Effector memory CD4-positive, alpha-beta T cell (primary cell): ENCODE results near the gene NAA50.

Experiments
- DNase-seq, 3 donors: peaks; one replicate each; pipeline ENCODE4 v3.0.0-alpha.2; 2020
- H3K27ac ChIP-seq: 2 replicates; pipeline ENCODE4 v1.7.0; 2013; ENCODE audit warnings: mild to moderate bottlenecking, low read length, moderate library complexity; ENCODE audit not compliant: insufficient read depth, poor library complexity, severe bottlenecking
- H3K27me3 ChIP-seq: replicated peaks from 2 replicates; pipeline ENCODE4 v1.7.0; 2013; ENCODE audit warnings: mild to moderate bottlenecking, low read length; ENCODE audit not compliant: insufficient read depth, control insufficient read depth, poor library complexity, severe bottlenecking
- H3K36me3 ChIP-seq: 2 replicates; pipeline ENCODE4 v1.7.0; 2013; ENCODE audit warnings: mild to moderate bottlenecking, low read length, moderate library complexity; ENCODE audit not compliant: control insufficient read depth, insufficient read depth
- H3K4me1 ChIP-seq: 2 replicates; pipeline ENCODE4 v1.7.0; 2013; ENCODE audit warnings: low read length, mild to moderate bottlenecking; ENCODE audit not compliant: control insufficient read depth, insufficient read depth, poor library complexity, severe bottlenecking
- H3K4me3 ChIP-seq: 2 replicates; pipeline ENCODE4 v1.7.0; 2013; ENCODE audit warnings: low read length, low read depth, mild to moderate bottlenecking; ENCODE audit not compliant: insufficient read depth, poor library complexity, severe bottlenecking
- H3K9me3 ChIP-seq: 2 replicates; pipeline ENCODE4 v1.7.0; 2013; ENCODE audit warnings: mild to moderate bottlenecking, low read length, moderate library complexity; ENCODE audit not compliant: control insufficient read depth

NAA50 gene

DNA sequence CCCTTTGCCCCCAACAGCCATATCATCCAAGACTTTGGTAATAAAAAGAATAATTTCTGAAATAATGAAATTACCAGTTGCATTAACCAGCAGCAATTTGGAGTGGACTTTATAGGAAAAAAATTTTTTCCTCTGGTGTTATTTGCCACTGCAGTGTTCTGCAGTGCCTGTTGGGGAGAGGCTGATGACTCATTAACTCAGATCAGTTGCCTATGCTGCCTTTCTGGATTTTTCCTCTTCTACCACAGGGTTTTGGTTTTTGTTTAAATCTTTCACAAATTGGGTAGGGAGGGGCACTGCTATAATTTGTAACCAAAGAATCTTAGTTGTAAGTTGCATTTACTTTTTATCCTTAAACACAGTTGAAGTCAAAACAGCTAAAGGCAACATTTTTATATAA is 23.5 kb upstream of the NAA50 start:
- no peaks in the 10 kb centered on the region for H3K36me3 ChIP-seq
- no peak overlapping the region for H3K4me3 ChIP-seq
- H3K27ac ChIP-seq = no peak overlapping the region
- no peaks in the 10 kb centered on the region for H3K27me3 ChIP-seq
- H3K4me1 ChIP-seq = no peaks in the 10 kb centered on the region
- no peak for DNase-seq
- no peaks in the 10 kb centered on the region for H3K9me3 ChIP-seq

DNA sequence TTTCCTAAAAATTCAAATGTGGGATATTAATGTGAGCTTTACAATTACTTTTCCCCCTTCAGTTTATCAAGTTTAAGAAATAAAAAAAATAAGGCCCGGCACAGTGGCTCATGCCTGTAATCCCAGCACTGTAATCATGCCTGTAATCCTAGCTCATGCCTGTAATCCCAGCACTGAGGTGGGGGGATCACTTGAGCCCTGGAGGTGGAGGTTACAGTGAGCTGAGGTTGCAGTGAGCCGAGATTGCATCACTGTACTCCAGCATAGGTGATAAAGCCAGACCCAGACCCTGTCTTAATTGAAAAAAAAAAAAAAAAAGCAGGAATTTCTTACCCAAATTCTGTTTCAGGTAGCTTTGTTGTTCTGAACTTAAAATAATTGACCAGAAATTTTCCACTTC is 18.6 kb upstream of the NAA50 start:
- no peaks in the 10 kb centered on the region for H3K36me3 ChIP-seq
- H3K27me3 ChIP-seq = no peaks in the 10 kb centered on the region
- H3K4me1 ChIP-seq = no peaks in the 10 kb centered on the region
- DNase-seq = no peak
- no peak overlapping the region for H3K4me3 ChIP-seq
- H3K27ac ChIP-seq = no peak overlapping the region
- H3K9me3 ChIP-seq = no peaks in the 10 kb centered on the region

- DNase-seq = no peak
- Histone ChIP-seq H3K27me3 (no peaks in the 10 kb centered on the region), H3K4me3 (no peak overlapping the region), H3K9me3 (peaks cover 4% of the 10 kb centered on the region), H3K4me1 (no peaks in the 10 kb centered on the region), H3K27ac (no peak overlapping the region), H3K36me3 (no peaks in the 10 kb centered on the region)
Observed at GRCh38 chr3:113758389-113759024, 12.5 kb upstream of the NAA50 start.

GRCh38 chr3:113754494-113755159 is 8.6 kb upstream of the NAA50 start:
- peaks cover 4% of the 10 kb centered on the region for H3K9me3 ChIP-seq
- H3K27me3 ChIP-seq = no peaks in the 10 kb centered on the region
- no peak for DNase-seq
- H3K4me3 ChIP-seq = no peak overlapping the region
- no peaks in the 10 kb centered on the region for H3K36me3 ChIP-seq
- no peak overlapping the region for H3K27ac ChIP-seq
- no peaks in the 10 kb centered on the region for H3K4me1 ChIP-seq

- no peak for DNase-seq
- Histone ChIP-seq H3K4me1 (no peaks in the 10 kb centered on the region), H3K27me3 (no peaks in the 10 kb centered on the region), H3K27ac (no peak overlapping the region), H3K9me3 (peaks cover 3% of the 10 kb centered on the region), H3K36me3 (no peaks in the 10 kb centered on the region), H3K4me3 (no peak overlapping the region)
Observed at GRCh38 chr3:113753376-113753985, 7.4 kb upstream of the NAA50 start.

- H3K4me3 ChIP-seq = no peak overlapping the region
- DNase-seq = no peak
- no peaks in the 10 kb centered on the region for H3K9me3 ChIP-seq
- no peak overlapping the region for H3K27ac ChIP-seq
- peaks cover 11% of the 10 kb centered on the region for H3K4me1 ChIP-seq
- no peaks in the 10 kb centered on the region for H3K27me3 ChIP-seq
- H3K36me3 ChIP-seq = no peaks in the 10 kb centered on the region
Observed at GRCh38 chr3:113751141-113751540, 5.1 kb upstream of the NAA50 start.

DNA sequence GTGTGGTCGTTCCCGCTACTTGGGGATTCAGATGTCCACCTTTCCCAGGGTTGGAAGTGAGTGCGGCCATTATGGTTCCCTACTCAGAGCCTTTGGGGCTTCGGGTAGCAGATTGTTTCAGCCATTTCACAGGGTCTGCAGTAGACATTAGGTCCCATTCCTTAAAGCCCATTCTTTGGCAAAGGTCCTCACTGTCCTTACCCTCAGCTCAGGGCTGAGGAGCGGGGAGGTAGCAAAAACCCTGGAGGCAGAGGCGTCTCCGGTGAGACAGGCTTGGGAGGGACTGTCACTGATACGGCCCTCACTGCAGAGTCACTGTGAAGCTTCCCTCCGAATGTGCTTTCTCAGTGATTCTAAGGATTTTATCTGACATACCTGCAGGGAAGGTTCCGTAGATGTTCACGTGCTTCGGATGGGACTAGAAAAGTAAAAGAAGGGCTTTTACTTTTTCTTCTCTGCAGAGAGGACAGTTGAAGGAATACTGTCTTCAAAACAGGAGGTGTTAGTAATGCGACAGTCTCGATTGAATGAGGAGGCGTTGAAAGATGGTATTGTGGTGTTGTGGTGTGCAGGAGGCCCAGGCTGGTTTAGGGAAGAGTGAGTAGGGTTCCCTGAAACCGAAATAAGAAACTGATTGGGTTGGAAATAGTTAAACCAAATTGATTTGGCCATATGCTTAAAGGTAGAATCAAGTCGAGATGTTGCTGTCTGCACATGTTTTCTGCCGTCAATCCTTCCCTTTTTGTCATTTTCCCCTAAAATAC is 1.4 kb upstream of the NAA50 start:
- Histone ChIP-seq H3K27me3 (no peaks in the 10 kb centered on the region), H3K36me3 (no peaks in the 10 kb centered on the region), H3K9me3 (no peaks in the 10 kb centered on the region), H3K27ac (peak overlapping the region; percentile 100), H3K4me3 (peak overlapping the region; percentile 84), H3K4me1 (peaks cover 23% of the 10 kb centered on the region)
- no peak for DNase-seq

- Histone ChIP-seq H3K27ac (peak within 1 kb of the TSS; percentile 100), H3K9me3 (no peaks in the 10 kb centered on the region), H3K4me3 (peak within 1 kb of the TSS; percentile 84), H3K36me3 (no peaks in the 10 kb centered on the region), H3K27me3 (no peaks in the 10 kb centered on the region), H3K4me1 (peaks cover 23% of the 10 kb centered on the region)
- peak; percentile 75 to 84 (median 75) for DNase-seq
Observed at GRCh38 chr3:113746548-113747282, 666 bp upstream of the NAA50 start, which contains the start of gene ATP6V1A. Gene ATP6V1A, plus strand, starts transcription at chr3:113747035. Its CDS starts 31,719 bp downstream, at chr3:113778754.

DNA sequence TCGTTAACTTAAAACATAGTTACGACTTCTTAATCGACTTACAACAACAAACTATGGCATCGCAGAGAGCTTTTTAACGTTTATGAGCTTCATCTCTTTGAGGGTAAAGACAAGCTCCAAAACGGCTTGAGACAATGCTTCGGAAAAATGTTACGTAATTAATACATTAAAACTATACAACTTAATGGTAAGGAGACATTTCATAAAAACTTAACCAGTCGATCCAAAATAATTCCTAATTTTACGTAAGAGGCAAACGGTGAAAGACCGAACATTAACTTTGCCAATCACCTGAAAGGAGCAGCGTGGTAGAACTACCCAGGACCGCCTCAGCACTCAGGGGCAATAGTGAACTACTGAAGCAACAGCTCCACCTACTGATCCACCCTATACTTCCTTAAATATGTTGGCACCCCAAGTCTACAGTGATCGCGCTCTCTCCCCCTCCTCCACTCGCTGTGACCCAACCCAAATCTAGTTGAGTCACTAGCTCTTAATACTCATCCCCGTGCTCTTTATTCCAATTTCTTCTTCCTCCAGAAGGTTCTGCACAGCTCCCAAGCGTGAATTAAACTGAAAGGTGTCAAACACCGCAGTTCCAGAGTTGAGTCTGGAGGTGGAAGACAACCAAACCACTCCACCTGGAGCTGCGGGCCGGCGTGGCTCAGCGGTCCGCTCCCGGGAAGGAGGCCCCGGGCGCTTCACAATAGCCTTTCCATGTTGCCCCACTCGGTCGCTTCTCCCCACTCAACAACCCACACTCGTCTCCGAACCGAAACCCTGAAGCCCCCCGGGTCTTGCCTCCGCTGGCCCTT is 901 bp downstream of the NAA50 start:
- Histone ChIP-seq H3K4me3 (peak overlapping the region; percentile 84), H3K9me3 (no peaks in the 10 kb centered on the region), H3K36me3 (no peaks in the 10 kb centered on the region), H3K4me1 (peaks cover 23% of the 10 kb centered on the region), H3K27ac (peak overlapping the region; percentile 100), H3K27me3 (no peaks in the 10 kb centered on the region)
- peak; percentile 63 to 72 (median 67) for DNase-seq
